Neural cell (in vitro differentiated cells): ENCODE data around the gene FNBP1.

Experiments used
- EP300 ChIP-seq: fragments of 450-650 bp; conservative IDR thresholded peaks from 2 replicates; pipeline ENCODE4 v1.6.1; 2014; ENCODE audit warnings: antibody characterized with exemption, mild to moderate bottlenecking, moderate library complexity; ENCODE audit not compliant: poor library complexity, severe bottlenecking
- EZH2 ChIP-seq: fragments of 200-600, 300-800 bp; shearing (Covaris generic), sonication (generic); IDR thresholded peaks from 2 replicates; pipeline ENCODE4 v1.6.1; 2014; ENCODE audit warnings: antibody characterized with exemption, low read length, borderline replicate concordance, mild to moderate bottlenecking; ENCODE audit not compliant: insufficient read depth, poor library complexity, severe bottlenecking
- POLR2AphosphoS5 ChIP-seq: IDR thresholded peaks from 2 replicates; pipeline ENCODE4 v1.6.1; 2012
- RAD21 ChIP-seq: fragments of 450-650 bp; conservative IDR thresholded peaks from 2 replicates; pipeline ENCODE4 v1.6.1; 2014; ENCODE audit warnings: antibody characterized with exemption, mild to moderate bottlenecking, moderate library complexity
- TAF1 ChIP-seq: IDR thresholded peaks from 2 replicates; pipeline ENCODE4 v1.6.1; 2012; ENCODE audit warnings: low read depth
- TF ChIP-seq, protein P1 (sequence below): fragments of 450-650 bp; IDR thresholded peaks from 2 replicates; pipeline ENCODE4 v1.5.1; 2014; ENCODE audit warnings: antibody characterized with exemption, mild to moderate bottlenecking, moderate library complexity; ENCODE audit not compliant: poor library complexity, severe bottlenecking
- TF ChIP-seq, protein P2 (sequence below): IDR thresholded peaks from 2 replicates; pipeline ENCODE4 v1.6.1; 2012; ENCODE audit warnings: borderline replicate concordance

DNA sequence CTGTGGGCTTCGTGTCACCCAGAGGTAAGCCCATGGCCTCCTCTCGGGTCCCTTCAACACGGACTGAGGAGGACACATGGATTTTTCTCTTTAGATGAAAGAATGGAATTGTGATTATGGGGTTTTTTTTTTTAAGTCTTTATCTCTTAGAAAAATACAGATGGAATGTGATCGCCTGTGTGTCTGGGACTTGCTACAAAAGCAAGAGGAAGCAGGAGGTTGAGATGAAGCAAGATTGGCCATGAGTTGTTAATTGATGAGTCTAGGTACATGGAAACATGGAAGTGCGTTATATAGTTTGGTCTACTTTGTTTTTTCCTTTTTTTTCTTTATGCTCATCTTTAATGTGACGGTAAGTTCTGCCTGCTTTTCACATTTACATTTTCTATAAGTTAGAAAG is 193.1 kb downstream of the FNBP1 start:
- TF ChIP-seq, protein P1, sequence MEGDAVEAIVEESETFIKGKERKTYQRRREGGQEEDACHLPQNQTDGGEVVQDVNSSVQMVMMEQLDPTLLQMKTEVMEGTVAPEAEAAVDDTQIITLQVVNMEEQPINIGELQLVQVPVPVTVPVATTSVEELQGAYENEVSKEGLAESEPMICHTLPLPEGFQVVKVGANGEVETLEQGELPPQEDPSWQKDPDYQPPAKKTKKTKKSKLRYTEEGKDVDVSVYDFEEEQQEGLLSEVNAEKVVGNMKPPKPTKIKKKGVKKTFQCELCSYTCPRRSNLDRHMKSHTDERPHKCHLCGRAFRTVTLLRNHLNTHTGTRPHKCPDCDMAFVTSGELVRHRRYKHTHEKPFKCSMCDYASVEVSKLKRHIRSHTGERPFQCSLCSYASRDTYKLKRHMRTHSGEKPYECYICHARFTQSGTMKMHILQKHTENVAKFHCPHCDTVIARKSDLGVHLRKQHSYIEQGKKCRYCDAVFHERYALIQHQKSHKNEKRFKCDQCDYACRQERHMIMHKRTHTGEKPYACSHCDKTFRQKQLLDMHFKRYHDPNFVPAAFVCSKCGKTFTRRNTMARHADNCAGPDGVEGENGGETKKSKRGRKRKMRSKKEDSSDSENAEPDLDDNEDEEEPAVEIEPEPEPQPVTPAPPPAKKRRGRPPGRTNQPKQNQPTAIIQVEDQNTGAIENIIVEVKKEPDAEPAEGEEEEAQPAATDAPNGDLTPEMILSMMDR = no peak
- TF ChIP-seq POLR2AphosphoS5 = no peak
- TF ChIP-seq, protein P2, sequence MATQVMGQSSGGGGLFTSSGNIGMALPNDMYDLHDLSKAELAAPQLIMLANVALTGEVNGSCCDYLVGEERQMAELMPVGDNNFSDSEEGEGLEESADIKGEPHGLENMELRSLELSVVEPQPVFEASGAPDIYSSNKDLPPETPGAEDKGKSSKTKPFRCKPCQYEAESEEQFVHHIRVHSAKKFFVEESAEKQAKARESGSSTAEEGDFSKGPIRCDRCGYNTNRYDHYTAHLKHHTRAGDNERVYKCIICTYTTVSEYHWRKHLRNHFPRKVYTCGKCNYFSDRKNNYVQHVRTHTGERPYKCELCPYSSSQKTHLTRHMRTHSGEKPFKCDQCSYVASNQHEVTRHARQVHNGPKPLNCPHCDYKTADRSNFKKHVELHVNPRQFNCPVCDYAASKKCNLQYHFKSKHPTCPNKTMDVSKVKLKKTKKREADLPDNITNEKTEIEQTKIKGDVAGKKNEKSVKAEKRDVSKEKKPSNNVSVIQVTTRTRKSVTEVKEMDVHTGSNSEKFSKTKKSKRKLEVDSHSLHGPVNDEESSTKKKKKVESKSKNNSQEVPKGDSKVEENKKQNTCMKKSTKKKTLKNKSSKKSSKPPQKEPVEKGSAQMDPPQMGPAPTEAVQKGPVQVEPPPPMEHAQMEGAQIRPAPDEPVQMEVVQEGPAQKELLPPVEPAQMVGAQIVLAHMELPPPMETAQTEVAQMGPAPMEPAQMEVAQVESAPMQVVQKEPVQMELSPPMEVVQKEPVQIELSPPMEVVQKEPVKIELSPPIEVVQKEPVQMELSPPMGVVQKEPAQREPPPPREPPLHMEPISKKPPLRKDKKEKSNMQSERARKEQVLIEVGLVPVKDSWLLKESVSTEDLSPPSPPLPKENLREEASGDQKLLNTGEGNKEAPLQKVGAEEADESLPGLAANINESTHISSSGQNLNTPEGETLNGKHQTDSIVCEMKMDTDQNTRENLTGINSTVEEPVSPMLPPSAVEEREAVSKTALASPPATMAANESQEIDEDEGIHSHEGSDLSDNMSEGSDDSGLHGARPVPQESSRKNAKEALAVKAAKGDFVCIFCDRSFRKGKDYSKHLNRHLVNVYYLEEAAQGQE = no peak
- TF ChIP-seq RAD21 = no peak
- no peak for TF ChIP-seq EZH2
- no peak for TF ChIP-seq EP300
- no peak for TF ChIP-seq TAF1
